ENCODE results near the gene CNIH1.
"Not testable (repeated sequence)": the region's sequence is repeated elsewhere in the genome, so short reads cannot be mapped to it uniquely, and the experiment has no call there.

Gene CNIH1

DNA sequence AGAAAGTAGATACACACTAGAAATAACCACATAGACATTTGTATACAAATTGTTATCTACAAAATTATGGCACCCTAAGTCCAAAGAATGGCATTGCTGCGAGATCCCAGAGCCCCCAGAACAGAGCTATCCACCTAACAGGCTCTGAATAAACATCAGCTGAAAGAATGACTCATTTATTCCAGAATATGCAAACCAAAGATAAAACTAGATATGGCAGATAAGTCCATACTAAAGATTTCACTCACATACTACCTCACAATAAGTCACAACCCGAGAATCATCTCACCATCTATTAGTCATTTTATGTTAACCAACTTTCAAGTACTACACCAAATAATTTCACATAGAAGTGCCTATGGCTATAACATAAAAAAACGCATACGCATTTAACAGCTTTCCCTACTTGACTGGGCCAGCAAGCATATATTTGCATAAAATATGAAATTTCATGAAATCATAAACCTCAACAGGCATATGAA is 5.6 kb downstream of the CNIH1 start:
- in situ Hi-C loops (cut with HindIII; ENCODE audit: low sequenced_read_pairs) = no loop called here

DNA sequence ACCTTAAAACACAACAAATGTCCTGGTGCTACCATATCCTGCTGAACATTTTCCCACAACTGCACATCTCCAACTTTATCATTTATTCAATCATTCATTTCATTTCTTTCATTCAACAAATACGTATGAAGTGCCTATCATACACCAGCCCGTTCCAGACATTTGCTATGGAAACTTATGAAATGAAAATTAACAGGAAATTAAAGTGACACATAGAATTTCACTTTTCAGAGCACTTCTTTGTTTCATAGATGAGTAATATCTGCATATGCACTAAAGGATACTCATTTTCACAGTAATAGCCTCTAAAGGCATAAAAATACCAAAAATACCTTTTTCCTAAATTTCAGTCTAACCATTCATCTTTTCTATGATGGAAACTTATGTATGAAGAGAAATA is 12.6 kb downstream of the CNIH1 start:
- in situ Hi-C loops (cut with HindIII; ENCODE audit: low sequenced_read_pairs) = no loop called here

DNA sequence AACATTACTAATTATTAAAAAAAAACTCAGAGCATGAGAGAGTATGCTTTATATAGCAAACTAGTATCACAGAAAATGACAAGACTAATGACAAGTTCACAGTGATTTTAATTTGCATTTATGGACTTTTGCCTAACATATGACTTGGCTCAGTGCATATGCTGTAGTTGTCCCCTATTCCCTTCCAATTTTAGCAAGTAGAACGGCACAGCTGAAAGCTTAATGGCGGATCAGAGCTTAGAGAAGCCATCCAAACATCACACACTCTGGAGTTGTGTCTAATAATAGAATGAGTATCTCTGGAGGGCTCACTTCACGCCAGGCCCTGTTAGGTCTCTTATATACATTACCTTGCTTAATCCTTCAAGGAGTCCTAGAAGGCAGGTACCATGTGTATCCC is 13.3 kb downstream of the CNIH1 start:
- in situ Hi-C loops (cut with HindIII; ENCODE audit: low sequenced_read_pairs) = no loop called here

DNA sequence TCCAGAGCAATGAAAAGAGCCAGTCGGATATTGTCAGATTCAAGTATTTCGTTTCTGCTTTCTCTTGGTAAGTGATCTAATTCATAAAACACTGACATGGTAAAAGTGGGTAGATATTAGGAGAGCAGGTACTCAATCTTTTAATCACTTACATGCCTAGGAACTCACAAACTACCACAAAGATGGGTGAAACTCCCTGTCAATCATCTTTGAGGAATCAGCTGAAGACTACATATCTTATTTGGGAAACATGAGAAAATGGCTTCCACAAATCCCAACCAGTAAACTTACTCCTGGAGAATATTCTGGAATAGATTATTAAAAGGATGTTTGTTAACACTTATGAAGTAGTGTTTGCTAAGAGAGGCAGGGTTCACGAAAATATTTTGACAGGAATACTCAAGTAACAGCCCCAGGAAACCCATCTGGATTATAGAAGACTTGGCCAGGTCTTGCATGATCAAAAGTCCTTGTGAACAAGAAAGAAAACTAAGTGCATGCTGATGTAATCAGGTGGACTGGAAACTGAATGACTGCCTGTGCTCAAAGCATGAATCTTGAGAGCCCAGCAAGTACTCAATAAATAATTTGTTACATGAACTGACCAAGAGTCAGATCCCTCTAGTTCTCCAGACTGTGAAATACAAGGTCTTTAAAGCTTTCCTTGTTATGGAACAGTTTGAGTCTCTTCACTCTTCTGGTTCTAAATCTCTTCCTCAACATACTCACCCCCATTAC is 15.5 kb downstream of the CNIH1 start:
- in situ Hi-C loops (cut with HindIII; ENCODE audit: low sequenced_read_pairs) = no loop called here

DNA sequence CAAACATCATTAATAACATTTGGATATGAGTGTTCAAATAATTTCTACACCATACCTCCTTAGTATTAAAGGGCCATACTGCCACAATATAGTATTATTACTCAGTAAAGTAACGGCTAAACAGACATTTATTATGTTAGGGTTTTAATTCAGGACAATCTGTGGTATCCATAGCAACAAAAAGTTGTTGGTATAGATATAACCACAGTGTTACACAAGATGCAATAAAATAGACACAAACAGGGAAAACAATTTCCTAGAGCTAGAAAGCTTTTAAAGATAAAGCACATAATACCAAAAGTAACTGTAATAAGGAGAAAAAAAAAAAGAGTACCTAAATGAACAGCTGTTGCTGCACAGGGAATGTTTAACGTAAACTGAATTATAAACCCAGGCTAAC is 16.1 kb downstream of the CNIH1 start:
- in situ Hi-C loops (cut with HindIII; ENCODE audit: low sequenced_read_pairs) = no loop called here

DNA sequence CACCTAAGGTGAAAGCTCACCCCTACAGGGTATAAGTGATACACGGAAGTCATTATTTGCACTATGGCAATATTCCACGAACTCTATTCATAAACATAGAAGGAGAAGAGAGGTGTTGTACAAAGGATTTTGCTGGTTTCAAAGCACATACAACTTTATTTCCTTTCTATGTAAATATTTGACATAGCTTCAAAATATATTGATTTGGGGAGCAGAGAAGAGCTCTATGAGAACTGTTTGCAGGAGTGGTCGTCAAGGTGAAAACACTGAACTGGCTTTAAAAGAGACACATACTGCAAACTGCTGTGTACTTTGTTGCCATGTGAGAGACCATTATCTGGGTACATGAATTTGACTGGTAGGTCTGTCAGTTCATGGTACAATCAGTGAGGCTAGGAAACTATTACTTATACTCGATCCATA is 16.7 kb downstream of the CNIH1 start:
- in situ Hi-C loops (cut with HindIII; ENCODE audit: low sequenced_read_pairs) = no loop called here

DNA sequence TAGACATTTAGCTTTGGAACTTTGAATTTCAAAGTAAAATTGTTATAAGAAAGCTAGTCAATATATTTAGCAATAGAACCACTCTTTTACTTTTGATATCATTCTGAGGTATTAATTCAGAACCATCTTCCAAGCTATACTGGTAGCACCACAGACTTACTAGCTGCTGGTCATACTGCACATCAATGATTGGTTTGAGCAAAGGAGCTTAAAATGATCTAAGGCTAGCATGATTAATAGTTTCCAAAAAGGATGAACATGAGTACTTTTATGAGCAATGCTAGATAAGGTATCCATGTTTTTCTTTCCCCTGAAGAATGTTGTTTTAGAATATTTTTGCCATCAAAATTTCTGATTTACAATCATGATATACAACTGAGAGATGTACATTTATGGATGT is 17.2 kb downstream of the CNIH1 start:
- in situ Hi-C loops (cut with HindIII; ENCODE audit: low sequenced_read_pairs) = no loop called here

DNA sequence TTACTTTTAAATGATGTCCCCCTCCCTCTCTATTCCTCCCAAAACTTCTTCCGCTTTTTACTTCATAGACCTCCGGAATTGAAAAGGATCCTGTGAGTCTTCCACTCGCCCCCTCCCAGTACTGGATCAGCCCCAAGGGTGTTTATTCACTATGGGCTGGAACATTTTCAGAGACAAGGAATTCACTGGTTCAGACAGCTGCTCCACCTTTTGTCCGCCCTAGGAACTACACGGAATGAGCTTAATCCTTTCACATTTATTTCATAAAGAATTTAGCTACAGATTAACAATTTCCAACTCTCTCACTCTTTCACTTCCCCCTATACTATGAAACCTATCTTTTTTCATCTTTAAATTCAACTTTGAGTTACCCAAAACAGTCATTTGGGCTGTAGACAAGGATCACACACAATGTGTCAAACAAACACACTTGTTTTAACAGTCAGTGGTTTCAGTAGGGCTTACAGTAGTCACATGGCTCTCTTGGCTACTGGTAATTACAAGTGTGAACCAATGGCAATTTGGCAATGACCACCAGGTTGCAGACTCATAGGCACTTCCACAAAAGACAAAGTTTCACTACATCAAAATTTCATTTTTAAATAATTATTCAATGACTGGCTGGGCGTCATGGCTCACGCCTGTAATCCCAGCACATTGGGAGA is 20.6 kb downstream of the CNIH1 start:
- in situ Hi-C loops (cut with HindIII; ENCODE audit: low sequenced_read_pairs) = no loop called here

DNA sequence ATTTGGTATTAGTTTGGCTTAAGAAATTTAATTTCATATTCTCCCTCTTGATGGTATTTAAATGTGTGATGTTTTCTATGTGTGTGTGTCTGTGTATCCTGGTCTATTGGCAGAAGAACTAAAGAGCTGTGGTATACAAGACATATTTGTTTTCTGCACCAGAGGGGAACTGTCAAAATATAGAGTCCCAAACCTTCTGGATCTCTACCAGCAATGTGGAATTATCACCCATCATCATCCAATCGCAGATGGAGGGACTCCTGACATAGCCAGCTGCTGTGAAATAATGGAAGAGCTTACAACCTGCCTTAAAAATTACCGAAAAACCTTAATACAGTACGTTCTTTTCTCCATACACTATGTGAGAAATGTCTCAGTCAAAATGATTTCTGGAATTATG is 29.8 kb downstream of the CNIH1 start:
- in situ Hi-C loops (cut with HindIII; ENCODE audit: low sequenced_read_pairs) = no loop called here

DNA sequence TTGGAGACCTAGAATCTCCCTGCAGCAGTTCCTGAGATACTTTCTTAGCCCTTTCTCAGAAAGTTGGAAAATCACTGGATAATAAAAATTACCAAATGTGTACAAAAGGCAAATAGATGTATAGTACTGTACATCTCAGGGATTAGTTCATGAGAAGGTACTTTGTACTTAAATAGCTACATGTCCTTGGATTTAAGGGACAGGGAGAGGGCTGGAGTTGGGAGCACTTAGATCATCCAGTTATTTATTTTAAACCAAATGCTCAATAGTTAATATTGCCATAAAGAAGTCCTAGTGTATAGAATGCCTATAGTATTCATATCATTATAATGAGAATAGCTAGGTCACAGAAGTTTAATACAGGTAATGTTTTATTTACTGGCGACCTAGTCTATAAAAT is 31.0 kb downstream of the CNIH1 start:
- in situ Hi-C loops (cut with HindIII; ENCODE audit: low sequenced_read_pairs) = no loop called here

DNA sequence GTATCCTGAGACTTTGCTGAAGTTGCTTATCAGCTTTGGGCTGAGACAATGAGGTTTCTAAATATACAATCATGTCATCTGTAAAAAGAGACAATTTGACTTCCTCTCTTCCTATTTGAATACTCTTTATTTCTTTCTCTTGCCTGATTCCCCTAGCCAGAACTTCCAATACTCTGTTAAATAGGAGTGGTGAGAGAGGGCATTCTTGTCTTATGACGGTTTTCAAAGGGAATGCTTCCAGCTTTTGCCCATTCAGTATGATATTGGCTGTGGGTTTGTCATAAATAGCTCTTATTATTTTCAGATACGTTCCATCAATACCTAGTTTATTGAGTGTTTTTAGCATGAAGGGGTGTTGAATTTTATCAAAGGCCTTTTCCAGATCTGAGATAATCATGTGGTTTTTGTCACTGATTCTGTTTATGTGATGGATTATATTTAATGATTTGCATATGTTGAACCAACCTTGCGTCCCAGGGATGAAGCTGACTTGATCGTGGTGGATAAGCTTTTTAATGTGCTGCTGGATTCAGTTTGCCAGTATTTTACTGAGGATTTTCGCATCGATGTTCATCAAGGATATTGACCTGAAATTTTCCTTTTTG is 37.7 kb downstream of the CNIH1 start:
- in situ Hi-C loops (cut with HindIII; ENCODE audit: low sequenced_read_pairs) = not testable (repeated sequence)

DNA sequence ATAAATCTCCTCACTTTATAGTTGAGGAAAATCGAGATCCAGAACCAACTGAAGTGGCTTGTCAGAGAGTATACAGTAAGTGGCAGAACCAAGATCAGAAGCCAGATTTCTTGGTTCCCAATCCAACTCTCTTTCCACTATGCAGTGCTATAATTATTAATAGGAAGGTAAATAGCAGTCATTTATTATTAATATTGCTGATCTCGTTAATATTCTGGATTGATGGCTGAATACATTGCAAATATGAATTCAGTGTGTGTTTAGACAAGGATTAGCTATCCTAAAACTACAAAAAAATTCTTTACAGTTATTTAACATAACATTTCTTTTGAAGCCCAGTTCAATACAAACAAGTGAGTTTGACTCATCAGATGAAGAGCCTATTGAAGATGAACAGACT is 41.6 kb downstream of the CNIH1 start:
- in situ Hi-C loops (cut with HindIII; ENCODE audit: low sequenced_read_pairs) = no loop called here

DNA sequence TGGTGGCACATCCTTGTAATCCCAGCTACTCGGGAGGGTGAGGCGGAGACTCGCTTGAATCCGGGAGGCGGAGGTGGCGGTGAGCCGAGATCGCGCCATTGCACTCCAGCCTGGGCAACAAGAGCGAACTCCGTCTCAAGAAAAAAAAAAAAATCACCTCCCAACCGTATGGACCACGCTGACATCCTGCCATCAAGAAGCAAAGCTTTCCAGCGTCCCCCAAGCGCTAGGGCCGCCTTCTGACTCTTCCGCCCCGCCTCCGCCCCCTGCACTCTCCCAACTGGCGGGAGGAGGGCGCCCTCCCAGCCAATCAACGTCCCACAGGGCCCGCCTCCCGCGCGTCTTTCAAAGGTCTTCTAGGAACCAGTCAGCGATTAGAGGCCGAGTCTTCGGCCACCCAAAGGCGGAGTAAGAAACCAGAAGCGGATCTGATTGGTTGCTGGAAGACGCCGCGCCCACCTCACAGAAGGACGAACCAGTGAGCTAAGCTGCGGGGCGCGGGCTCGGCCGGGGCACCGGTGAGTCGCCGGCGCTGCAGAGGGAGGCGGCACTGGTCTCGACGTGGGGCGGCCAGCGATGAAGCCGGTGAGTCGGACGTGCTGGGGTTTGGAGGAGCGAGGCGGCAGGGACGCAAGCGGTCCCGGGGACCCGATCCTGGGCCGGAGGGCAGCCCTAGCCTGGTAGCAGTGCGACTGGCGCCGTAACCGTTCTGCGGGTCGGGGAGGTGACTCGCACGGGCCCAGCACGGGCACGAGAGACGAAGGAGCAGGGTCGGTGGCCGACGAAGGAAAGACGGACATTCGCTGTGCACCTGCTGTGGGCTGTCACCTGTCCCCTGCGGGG is 44.5 kb downstream of the CNIH1 start, which contains the start of gene CDKN3:
CDKN3 (plus strand) TSS at position 515 of the 843 bp plus-strand sequence; CDS start at position 577, 62 bp downstream.
- in situ Hi-C loops (cut with HindIII; ENCODE audit: low sequenced_read_pairs) = no loop called here

DNA sequence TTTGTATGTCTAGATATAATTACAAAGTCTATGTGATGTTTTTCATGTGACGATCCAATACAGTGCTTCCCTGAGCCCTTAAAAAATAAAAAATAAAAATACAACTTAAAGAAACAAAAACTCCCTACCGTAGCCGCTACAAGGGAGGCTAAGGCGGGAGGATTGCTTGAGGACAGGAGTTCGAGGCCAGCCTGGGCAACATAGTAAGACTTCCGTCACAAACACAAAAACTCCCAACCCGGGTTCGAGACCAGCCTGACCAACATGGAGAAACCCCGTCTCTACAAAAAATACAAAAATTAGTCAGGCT is 45.0 kb downstream of the CNIH1 start:
- in situ Hi-C loops (cut with HindIII; ENCODE audit: low sequenced_read_pairs) = no loop called here

DNA sequence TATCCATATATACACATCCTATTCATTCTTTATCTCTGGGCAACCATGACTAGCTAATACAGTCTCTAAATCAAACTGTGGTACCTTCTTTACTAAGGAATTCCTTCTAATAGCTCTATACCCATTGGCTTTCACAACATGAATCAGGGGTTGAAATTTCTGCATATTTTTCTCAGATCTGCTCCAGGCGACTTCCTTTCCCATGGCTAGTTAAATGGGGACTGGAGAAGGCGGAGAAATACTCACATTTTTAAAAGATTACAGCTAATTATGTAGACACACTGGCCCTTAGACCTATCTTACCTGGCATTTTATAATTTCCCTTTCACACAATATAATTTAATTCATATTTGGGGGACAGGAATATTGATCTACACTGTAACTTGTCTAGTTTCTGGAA is 45.5 kb downstream of the CNIH1 start:
- in situ Hi-C loops (cut with HindIII; ENCODE audit: low sequenced_read_pairs) = no loop called here

DNA sequence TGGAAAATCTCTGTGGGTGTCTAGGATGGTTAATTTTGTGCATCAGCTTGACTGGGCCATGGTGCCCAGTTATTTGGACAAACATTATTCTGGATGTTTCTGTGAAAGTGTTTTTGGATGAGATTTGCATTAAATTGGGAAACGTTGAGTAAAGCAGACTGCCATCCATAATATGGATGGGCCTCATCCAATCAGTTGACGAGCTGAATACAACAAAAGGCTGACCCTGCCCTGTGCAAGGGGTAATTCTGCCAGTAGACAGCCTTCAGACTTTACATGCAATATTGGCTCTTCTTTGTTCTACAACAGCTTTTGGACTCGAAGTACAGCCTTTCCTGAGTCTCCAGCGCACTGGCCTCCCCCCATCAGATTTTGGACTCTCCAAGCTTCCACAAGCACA is 45.9 kb downstream of the CNIH1 start:
- in situ Hi-C loops (cut with HindIII; ENCODE audit: low sequenced_read_pairs) = no loop called here

DNA sequence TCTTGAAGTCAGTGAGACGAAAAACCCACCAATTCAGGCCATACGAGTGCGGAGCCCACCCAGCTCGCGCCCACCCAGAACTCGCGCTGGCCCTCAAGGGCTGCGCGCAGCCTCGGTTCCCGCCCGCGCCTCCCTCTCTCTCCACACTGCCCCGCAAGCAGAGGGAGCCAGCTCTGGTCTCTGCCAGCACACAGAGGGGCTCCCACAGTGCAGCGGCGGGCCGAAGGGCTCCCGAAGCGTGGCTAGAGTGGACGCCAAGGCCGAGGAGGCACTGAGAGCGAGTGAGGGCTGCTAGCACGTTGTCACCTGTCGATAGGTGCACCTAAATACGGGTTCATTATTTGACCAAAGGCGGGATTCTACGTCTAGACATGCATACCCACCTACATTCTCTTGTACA is 46.6 kb downstream of the CNIH1 start:
- in situ Hi-C loops (cut with HindIII; ENCODE audit: low sequenced_read_pairs) = no loop called here

DNA sequence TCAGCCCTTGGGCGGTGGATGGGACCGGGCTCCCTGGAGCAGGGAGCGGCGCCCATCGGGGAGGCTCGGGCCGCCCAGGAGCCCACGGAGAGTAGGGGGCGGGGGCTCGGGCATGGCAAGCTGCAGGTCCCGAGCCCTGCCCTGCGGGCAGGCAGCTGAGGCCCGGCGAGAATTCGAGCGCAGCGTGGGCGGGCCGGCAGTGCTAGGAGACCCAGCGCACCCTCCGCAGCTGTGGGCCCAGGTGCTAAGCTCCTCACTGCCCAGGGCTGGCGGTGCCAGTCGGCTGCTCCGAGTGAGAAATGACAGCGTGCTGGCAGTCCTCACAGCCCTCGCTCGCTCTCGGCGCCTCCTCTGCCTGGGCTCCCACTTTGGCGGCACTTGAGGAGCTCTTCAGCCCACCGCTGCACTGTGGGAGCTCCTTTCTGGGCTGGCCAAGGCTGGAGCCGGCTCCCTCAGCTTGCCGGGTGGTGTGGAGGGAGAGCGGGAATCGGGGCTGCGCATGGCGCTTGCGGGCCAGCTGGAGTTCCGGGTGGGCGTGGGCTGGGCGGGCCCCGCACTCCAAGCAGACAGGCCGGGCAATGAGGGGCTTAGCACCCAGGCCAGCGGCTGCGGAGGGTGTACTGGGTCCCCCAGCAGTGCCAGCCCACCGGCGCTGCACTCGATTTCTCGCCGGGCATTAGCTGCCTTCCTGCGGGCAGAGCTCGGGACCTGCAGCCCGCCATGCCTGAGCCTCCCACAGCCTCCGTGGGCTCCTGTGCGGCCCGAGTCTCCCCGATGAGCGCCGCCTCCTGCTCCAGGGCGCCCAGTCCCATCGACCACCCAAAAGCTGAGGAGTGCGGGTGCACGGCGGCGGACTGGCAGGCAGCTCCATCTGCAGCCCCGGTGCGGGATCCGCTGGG is 47.9 kb downstream of the CNIH1 start:
- in situ Hi-C loops (cut with HindIII; ENCODE audit: low sequenced_read_pairs) = not testable (repeated sequence)

DNA sequence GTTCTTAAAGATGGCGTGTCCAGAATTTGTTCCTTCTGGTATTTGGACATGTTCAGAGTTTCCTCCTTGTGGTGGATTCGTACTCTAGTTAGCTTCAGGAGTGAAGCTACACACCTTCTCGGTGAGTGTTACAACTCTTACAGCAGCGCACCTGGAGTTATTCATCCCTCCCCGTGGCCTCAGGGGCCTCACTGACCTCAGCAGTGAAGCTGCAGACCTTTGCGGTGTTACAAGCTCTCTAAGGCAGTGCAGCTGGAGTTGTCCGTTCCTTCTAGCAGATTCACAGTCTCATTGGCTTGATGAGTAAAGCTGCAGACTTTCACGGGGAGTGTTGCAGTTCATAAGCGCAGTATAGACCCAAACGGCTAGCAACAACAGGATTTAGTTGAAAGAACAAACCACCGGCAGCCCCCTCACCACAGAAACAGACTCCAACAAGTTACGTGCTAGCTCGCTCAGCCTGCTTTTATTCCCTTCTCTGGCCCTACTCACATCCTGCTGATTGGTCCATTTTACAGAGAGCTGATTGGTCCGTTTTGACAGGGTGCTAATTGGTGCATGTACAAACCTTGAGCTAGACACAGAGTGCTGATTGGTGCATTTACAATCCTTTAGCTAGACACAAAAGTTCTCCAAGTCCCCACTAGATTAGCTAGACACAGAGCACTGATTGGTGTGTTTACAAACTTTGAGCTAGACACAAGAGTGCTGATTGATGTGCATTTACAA is 48.9 kb downstream of the CNIH1 start:
- in situ Hi-C loops (cut with HindIII; ENCODE audit: low sequenced_read_pairs) = no loop called here

DNA sequence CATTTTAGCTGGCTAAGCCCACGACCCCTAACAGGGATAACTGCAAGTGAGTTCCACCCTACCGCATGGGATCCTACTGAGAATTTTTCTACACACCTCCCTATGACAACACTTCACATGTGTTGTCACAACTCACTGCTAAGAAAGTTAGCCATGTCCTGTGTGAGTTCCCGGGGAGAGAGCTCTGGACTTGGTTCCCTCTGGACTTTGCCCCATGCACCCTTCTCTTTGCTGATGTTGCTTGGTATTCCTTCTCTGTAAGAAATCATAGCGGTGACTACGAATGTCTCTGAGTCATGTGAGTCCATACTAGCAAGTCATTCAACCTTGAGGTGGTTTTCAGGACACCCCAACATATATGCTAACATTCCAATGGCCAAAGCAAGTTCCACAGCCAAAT is 53.8 kb downstream of the CNIH1 start:
- in situ Hi-C loops (cut with HindIII; ENCODE audit: low sequenced_read_pairs) = no loop called here
